NCI-H2227 (cell line): Measurements from ENCODE around the gene RABEPK.
"Not testable (repeated sequence)": the region's sequence is repeated elsewhere in the genome, so short reads cannot be mapped to it uniquely, and the experiment has no call there.

Experiments used
- DNase-seq: peaks from one replicate; lab custom pipeline; 2025; ENCODE audit not compliant: unreplicated experiment; lab: John Stamatoyannopoulos, UW

RABEPK gene

DNA sequence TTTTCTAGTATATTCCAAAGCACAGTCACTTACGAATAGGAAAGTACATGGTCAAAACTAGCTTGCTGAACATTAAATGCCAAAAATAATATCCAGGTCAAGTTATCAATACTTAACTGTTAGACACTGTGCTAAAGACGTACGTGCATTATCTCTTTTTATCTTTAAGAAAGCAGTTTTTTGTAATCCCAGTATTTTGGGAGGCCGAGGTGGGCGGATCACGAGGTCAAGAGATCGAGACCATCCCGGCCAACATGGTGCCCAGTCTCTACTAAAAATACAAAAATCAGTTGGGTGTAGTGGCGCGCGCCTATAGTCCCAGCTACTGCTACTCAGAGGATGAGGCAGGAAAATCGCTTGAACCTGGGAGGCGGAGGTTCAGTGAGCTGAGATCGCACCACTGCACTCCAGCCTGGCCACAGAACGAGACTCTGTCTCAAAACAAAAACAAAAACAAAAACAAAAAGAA is 43.5 kb downstream of the RABEPK start:
- no peak for DNase-seq

DNA sequence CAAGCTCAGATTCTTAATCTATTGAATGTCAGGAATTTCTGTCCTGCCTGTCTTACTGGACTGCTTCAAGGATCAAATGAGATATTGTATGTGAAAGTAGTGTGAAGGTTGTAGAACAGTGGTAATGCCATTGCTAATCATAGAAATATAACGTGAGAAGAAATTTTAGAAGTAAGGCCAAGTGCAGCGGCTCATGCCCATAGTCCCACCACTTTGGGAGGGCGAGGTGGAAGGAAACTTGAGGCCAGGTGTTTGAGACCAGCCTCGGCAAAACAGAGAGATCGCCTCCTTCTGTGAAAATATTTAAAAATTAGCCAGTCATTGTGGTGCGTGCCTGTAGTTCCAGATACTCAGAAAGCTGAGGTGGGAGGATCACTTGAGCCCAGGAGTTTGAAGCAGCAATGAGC is 45.9 kb downstream of the RABEPK start:
- DNase-seq = no peak

DNA sequence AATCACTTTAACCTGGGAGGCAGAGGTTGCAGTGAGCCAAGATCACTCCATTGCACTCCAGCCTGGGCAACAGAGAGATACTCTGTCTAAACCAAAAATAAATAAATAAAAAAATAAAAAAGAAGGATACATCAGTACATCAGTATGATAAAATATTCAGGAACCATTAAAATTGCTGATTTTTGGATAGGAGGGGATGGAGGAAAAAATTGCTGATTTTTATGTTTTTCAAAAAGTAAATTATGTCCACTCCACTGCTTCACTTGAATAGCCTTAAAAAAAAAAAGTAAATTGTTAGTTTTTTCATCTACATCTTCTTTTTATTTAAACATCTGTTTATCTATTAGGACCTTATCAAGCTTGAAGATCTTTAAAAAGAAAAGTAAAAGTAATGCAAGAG is 53.9 kb downstream of the RABEPK start:
- DNase-seq = no peak

DNA sequence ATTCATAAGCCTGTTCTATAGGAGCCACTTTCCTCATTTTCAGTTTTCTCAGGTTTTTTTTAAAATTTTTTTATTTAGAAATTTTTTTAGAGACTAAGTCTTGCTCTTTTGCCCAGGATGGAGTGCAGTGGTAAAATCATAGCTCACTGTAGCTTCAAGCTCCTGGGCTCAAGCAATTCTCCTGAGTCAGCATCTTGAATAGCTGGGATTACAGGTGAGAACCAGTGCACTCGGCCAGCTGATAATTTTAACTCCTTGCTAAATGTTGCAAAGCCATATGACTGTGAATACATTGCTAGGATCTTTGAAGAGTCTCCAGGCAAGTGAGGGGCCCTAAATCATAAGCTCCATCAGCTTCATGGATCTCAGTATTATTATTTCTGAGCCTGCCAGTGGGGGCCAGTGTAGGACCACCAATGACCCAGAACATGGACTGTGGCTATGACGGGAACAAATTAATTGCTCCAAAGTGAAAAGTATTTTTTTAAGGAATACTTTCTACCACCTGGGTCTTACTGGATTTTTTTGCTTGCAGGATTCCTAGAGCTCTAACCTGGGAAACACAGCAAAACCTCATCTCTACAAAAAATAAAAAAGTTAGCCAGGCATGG is 55.5 kb downstream of the RABEPK start:
- no peak for DNase-seq

DNA sequence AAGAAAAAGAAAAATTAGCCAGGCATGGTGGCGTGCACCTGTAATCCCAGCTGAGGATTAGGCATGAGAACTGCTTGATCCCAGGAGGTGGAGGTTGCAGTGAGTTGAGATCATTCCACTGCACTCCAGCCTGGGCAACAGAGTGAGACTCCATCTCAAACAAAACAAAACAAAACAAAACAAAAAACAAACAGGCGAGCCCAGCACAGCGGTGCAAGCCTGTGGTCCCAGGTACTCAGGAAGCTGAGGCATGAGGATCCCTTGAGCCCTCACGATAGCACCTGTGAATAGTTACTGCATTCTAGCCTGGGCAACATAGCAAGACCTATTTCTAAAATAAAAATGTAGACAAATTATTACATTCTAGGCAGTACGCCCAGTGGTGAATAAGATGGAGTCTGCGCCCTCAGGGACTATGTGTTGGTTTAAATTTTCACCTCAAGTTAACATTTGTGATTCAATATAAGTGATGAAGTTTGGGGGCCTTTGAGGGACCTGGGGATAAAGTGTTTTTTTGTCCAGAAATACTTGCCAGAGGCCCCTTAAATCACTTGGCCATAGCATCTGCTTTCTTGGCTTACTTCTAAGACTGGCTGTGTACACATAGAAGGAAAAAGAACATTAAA is 57.9 kb downstream of the RABEPK start:
- no peak for DNase-seq

DNA sequence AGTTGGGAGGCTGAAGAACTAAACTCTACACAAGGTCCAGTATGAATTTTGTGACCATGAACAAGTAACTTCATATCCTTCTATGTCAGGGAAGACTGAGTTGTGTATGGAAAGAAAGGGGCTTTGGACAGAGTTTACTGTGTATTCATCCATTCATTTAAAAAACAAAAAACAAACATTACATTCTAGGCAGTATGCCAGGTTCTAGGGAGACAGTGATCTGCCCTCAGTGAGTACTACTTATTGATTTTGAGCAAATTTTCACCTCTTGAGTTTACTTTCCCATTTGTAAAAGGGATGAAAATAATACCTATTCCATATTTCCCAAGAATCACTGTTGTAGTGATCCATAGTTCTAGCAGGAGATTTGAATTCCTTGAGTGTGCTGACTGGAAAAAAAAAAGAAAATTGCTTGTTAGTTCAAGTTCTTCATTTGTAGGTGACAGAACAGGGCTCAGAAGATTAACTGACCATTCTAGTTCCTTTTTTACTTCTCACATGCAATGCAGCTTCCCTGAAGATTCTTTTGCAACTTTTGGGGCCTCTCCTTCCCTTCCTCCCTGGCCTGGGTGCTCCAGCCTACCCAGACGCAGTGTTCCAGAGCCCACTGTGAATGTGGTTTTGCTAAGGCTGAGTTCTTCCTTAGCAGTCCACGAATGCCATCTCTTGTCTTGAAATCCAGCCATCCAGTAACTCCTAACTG is 58.6 kb downstream of the RABEPK start:
- no peak for DNase-seq

DNA sequence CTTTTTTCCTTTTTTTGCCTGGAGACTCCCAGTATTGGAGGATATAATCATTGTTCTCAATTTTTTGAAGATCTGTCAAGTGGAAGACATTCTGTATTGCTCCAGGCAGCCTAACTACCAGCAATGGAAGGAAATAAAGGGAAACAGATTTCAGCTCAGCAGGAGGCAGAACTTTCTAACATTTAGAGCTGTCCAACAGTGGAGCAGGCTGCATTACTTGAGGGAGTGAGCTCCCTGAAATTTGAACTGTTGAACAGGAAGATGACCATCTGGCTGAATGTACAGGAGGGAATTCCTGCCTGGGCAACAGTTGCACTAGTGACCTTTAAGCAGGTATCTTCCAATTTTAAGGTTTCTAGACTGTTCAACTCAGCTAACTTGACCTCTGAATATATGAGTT is 60.2 kb downstream of the RABEPK start:
- DNase-seq = no peak

DNA sequence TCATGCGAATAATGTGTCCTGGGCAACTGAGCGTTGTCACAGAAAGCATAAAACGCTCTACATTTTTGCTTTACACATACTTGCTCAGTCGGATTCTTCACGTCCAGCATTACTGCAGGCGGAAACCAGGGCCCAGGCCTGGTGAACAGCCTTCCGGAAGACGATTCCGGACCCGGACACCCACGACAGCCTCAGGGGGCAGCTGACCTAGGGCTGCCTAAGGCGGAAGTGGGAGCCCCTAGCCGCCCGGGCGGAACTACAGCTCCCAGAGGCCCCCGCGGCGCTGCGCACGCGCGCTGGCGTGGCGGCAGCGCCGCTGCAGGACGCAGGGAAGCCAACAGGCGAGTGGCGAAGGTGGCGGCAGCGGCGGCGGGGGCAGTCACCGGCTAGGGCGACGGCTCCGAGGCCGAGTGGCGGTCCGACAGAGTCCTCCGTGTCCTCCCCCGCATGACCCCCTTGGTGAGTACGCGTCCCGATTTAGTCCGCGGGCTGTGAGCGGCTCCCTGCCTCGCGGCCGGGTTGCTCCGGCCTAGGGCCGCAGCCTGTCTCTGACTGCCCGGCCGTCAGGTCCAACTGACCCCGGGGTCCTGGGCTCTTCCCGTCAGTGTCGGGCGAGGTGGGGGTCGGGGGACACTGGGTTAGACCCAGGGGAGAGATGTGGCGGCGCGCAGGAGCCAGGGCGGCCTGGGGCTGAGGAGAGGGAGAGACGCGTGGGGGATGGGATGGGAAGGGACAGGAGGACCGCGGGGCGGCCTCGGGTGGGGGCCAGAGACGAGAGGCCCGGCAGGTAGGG is 61.4 kb downstream of the RABEPK start, which contains the start of gene GAPVD1:
Gene GAPVD1, plus strand, starts transcription at position 326 of the 793 bp plus-strand sequence. CDS start 37,096 bp downstream, outside the sequence.
- peak; percentile 92 for DNase-seq

DNA sequence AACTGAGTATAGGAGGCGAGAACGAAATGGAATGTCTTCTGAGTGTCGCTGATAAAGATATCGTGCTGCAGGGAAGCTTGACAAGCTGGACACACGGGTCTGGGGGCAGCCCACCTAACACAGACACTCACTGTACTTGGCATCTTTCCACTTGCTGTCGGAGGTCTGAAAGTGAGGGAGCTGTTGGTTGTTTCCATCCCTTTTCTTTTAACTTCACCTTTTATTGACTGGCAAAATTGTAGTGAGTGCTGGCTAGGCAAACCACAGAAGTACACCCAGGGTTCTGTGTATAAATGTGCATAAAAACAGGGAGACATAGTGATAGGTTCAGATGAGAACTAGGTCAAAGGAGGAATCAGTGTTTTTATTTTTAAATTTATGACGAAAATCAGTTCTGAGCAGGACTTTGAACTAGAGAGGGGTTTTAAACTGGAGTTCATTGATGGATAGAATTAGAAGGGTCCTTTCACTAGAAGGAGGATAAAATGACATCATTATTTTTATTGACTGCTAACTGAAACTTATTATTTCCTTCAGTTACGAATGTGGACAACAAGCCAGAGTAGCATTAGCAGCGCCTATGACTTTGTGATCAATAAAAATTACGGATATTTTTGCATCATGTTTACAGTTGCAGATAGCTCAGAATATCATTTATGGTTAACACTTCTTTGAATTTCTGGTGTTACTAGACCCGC is 62.1 kb downstream of the RABEPK start:
- peak; percentile 22 for DNase-seq

DNA sequence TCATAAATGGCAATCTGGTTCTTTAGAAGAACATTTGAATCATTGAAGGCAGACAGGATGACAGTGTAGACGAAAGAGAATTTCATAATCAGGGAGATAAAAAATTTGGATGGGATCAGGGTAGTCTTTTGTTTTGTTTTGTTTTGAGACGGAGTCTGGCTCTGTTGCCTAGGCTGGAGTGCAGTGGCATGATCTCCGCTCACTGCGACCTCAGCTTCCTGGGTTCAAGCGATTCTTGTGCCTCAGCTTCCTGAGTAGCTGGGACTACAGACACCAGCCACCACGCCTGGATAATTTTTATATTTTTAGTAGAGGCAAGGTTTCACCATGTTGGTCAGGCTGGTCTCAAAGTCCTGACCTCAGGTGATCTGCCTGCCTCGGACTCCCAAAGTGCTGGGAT is 63.7 kb downstream of the RABEPK start:
- not testable (repeated sequence) for DNase-seq

DNA sequence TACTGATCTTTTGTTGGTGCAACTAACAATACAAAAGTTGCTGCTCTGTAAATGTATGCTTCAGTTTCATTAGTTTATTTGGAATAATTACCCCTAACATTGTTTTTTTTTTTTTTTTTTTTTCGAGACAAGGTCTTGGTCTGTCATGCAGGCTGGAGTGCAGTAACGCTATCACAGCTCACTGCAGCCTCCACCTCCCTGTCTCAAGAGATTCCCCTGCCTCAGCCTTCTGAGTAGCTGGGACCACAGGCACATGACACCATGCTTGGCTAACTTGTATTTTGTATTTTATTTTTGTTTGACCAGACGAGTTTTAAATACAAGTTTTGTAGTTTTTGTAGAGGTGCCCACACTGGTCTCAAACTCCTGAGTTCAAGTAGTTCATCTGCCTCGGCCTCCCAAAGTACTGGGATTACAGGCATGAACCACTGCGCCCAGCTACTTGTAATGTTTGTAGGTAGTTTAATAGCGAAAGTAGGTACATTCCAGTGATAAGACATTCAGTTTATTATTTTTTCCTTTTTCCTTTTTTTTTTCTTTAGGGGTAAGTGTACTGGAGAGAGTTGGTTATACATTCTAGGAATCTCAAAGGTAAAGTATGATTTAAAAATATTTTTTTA is 68.2 kb downstream of the RABEPK start:
- DNase-seq = no peak

DNA sequence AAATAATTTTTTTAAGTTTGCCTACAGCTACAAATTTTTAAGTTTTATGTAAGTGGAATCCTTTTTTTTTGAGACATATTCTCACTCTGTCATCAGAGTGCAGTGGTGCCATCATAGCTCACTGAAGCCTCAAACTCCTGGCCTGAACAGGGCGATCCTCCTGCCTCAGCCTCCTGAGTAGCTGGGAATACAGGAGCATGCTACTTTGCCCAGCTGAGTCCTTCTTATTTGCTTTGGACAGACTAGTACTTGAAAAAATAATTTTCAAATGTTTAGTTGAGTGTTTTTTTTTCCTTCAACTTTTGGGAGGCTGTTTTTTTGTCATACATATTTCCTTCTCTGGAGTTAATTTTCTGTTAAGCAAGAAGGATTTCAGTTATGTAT is 68.7 kb downstream of the RABEPK start:
- DNase-seq = no peak

DNA sequence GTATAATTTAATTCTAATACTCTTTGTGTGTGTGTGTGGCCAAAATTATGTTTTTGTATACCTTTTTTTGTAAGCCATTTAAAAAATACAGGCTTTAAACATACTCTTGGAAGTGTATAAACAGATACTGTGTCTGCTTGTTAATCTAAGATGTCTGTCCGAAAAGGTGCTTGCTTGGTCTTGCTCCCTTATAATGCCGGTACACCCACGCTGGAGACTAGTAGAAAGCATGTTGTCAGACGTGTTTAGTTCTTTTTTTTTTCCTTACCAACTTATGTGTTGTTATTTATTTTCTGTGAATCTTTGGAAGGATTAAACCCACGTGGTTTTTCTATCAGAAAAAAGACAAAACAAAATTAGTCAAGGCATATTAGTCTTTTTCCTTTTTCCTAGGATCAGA is 70.7 kb downstream of the RABEPK start:
- no peak for DNase-seq

DNA sequence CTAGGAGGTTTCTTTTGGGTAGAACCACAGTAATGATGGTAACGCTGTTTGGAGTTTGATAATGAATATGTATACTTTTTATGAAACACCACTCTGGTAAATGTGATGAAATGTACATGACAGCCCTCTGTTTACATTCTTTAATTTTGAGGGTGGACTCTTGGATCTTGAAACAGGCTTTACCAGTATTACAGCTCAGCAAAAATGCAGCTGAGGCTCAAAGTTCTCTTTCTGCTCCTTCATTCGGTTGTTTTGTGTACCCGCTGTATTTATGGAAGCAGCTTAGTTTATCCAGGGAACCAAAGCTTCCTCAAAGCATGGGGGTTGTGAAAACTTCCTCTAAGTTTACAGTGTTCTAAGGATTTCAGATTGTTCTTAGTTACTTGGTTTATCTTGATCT is 72.4 kb downstream of the RABEPK start:
- DNase-seq = no peak

DNA sequence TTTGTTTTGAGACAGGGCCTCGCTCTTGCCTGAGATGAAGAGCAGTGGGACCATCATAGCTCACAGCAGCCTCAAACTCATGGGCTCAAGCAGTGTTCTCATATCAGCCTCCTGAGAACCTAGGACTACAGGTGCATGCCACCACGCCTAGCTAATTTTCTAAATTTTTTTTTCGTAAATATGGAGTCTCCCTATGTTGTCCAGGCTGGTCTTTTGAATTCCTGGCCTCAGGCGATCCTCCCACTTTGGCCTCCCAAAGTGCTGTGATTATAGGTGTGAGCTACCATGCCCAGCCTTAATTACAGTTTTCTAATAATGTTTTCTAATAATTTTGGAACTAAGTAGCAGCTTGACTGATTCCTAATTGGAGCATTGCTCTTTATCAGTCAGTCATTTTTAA is 76.4 kb downstream of the RABEPK start:
- DNase-seq = no peak

DNA sequence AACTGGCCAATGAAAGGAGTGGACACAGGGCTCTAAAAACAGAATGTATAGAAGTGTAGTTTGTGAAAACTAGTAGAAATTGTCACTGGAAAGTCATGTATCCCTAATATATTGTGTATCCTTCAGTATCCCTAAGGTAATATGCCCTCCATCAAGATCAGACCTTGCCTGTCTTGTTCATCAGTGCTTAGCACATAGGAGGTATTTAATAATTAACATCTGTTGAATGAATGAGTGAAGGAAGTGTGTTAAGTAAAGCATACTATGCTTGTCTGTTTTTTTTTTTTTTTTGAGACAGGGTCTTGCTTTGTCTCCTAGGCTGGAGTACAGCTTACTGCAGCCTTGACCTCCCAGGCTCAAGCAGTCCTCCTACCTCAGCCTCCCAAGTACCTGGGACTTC is 77.1 kb downstream of the RABEPK start:
- no peak for DNase-seq

DNA sequence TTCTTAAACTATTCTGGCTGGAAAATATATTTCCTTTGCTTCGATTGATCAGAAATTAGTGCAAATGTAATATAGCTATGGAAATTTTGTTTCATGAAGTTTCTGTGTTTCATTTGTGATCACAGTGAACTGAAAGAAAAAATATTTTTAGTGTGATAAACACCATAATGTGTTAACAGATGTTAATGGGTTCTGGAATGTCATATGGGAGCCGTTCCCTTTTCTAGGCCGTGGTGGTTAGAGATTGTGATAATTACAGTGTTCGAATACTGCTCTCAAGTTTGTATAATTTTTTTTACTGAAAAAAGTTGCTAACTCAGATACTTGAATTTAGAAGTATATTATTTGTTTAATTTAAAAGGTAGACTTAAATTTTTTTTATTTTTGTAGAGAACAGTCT is 80.6 kb downstream of the RABEPK start:
- no peak for DNase-seq
